A673 (cell line): ENCODE results near the gene POLD4.

Experiments
- EZH2 ChIP-seq: fragments of 200-600 bp; sonication (generic); IDR thresholded peaks from 2 replicates; pipeline ENCODE4 v1.6.1; 2017; ENCODE audit warnings: borderline replicate concordance, low read depth, mild to moderate bottlenecking, mixed read lengths, antibody characterized with exemption, low read length; ENCODE audit not compliant: poor library complexity, severe bottlenecking
- TF ChIP-seq, protein P1 (sequence below): fragments of 300-800, 200-600 bp; sonication (generic); conservative IDR thresholded peaks from 2 replicates; pipeline ENCODE4 v1.5.1; 2017; ENCODE audit warnings: low read depth, mild to moderate bottlenecking, antibody characterized with exemption, low read length, moderate library complexity, mixed read lengths

DNA sequence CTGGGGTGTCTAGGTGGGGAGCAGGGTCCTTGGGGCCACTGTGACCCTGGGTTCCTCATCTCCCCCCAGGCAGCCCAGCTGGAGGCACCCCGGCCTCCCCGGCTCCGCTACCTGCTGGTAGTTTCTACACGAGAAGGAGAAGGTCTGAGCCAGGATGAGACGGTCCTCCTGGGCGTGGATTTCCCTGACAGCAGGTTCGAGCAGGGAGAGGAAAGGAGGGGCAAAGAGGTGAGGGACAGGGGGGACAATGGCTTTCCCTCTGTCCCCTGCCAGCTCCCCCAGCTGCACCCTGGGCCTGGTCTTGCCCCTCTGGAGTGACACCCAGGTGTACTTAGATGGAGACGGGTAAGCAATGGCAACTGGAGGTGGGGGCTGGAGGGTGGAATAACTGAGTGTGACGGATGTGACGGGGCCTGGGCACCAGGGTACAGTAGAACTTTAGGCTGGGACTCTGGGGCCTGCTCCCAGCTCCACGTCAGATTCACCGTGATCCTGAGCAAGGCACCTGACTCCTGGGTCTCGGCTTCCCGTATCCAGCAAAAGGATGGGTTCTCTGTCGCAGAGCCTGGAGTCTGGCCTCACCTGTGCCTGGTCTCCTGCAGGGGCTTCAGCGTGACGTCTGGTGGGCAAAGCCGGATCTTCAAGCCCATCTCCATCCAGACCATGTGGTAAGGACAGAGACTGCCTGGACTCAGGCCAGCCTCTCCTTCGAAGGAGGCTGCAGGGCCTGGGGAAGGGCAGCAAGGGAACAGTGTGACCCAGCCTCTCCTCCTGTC, 46.4 kb downstream of the POLD4 start:
- TF ChIP-seq, protein P1, sequence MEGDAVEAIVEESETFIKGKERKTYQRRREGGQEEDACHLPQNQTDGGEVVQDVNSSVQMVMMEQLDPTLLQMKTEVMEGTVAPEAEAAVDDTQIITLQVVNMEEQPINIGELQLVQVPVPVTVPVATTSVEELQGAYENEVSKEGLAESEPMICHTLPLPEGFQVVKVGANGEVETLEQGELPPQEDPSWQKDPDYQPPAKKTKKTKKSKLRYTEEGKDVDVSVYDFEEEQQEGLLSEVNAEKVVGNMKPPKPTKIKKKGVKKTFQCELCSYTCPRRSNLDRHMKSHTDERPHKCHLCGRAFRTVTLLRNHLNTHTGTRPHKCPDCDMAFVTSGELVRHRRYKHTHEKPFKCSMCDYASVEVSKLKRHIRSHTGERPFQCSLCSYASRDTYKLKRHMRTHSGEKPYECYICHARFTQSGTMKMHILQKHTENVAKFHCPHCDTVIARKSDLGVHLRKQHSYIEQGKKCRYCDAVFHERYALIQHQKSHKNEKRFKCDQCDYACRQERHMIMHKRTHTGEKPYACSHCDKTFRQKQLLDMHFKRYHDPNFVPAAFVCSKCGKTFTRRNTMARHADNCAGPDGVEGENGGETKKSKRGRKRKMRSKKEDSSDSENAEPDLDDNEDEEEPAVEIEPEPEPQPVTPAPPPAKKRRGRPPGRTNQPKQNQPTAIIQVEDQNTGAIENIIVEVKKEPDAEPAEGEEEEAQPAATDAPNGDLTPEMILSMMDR, result no peak
- no peak for TF ChIP-seq EZH2
